HAP-1 (cell line): Measurements from ENCODE around the gene SFRP2.

ENCODE experiments used
- DNase-seq, 2 experiments: peaks; one replicate each; pipeline ENCODE4 v3.0.0-alpha.2; 2016 to 2020; ENCODE audit warnings: low spot score in 2 of 2
- H3K27me3 ChIP-seq: fragments of 250-450 bp; sonication (Bioruptor Pico); 2 replicates; pipeline ENCODE4 v1.5.1; 2020; ENCODE audit warnings: low read depth, mild to moderate bottlenecking, moderate library complexity
- H3K36me3 ChIP-seq: fragments of 250-450 bp; sonication (Bioruptor Pico); replicated peaks from 2 replicates; pipeline ENCODE4 v1.5.1; 2020; ENCODE audit warnings: mild to moderate bottlenecking
- H3K4me1 ChIP-seq: fragments of 250-450 bp; sonication (Bioruptor Pico); 2 replicates; pipeline ENCODE4 v1.5.1; 2020; ENCODE audit warnings: mild to moderate bottlenecking
- H3K4me3 ChIP-seq: fragments of 250-450 bp; sonication (Bioruptor Pico); 2 replicates; pipeline ENCODE4 v1.5.1; 2020; ENCODE audit warnings: mild to moderate bottlenecking, moderate library complexity
- H3K9me3 ChIP-seq: fragments of 250-450 bp; sonication (Bioruptor Pico); 2 replicates; pipeline ENCODE4 v1.5.1; 2020; ENCODE audit warnings: mild to moderate bottlenecking, moderate library complexity
- in situ Hi-C: fragments of 300-500 bp; cut with MboI; formaldehyde crosslinking; loops from 3 replicates; pipeline ENCODE4 v1.14.3; 2020; ENCODE audit warnings: low sequenced_read_pairs, inconsistent platforms, mixed read lengths

The SFRP2 gene

DNA sequence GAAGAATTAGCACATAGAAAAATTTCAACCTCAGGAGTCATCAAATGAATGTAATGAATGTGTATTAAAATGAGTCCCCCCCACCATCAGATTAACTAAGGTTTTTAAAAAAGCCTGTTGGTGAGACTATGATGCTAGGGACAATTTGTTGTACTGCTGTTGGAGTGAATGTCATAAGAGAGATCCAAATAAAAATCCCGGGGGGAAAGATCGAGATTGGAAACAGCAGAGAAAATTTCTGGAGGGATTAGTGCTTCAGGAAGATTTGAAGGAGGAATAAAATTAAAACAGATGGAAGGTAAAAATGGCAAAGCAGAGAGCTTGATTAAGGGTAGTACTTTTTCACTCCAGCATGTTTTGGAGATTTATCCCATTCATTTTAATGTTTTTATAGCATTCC lies 25.9 kb upstream of the SFRP2 start:
- no peak for DNase-seq
- in situ Hi-C loops = no loop called here
- H3K9me3 ChIP-seq = no peaks in the 10 kb centered on the region
- no peaks in the 10 kb centered on the region; the same call in none of the 2 replicates for H3K27me3 ChIP-seq
- H3K4me1 ChIP-seq = no peaks in the 10 kb centered on the region
- no peaks in the 10 kb centered on the region for H3K36me3 ChIP-seq
- H3K4me3 ChIP-seq = no peak overlapping the region

DNA sequence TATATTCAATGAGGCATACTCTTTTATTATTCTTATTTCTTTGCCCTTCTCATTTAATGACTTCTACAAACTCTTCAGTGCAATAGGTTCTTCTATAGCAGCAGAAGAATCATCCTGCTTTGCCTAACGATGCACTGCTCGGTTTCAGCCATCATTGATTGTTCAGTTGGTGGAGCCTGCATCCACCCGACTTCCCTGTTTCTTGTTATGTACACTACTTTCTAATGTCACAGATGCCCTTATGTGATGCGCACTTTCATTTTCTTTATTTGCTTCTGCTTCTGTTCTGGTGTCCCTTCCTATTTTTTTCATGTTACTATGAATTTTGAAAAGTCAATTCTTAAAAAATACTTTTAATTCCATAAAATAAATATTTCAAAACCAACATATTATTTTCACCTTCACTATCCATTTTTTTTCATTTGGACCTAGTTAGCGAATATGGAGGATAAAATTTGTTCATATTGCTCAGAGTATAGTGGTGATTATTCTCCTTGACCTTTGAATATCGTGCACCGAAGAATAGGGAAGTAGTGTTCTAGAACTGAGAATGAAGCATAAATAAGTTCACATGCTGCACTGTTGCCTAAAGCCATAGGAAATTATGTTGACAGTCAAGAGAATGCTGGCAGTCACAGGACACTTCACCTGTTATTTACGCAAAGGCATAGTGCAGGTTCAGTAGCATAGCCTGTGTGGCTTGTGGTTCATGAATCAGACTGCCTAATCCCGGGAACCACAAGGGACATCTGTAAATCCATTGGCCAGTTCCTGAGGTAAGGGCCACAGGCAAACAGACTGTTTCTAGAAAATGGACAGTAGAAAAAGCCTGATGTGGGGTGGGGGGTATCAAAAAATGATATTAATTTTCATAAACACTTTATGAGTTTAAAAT lies 21.3 kb upstream of the SFRP2 start:
- Histone ChIP-seq H3K4me3 (no peak overlapping the region), H3K36me3 (no peaks in the 10 kb centered on the region), H3K4me1 (no peaks in the 10 kb centered on the region), H3K9me3 (no peaks in the 10 kb centered on the region), H3K27me3 (peaks cover 3% of the 10 kb centered on the region)
- DNase-seq = no peak
- in situ Hi-C loops = no loop called here

DNA sequence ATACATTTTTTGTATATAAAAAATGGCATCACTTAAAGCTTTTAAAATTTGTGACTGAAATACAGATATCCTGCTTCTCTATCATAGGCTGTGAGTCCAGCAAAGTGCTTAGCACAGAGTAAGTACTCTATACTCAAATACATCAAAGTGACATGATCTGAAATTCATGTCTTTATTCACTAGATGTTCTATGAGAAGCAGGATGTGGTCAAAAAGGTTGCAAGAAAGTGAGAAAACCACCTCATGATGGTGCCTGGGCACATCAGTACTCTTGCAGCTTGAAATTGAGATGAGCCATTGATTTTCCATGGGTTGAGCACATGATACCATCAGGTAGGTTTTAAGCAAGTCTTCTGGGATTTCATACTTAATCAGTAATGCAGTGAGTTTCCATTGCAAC lies 20.4 kb upstream of the SFRP2 start:
- Histone ChIP-seq H3K4me1 (no peaks in the 10 kb centered on the region), H3K36me3 (no peaks in the 10 kb centered on the region), H3K9me3 (no peaks in the 10 kb centered on the region), H3K4me3 (no peak overlapping the region), H3K27me3 (peaks cover 3% of the 10 kb centered on the region)
- no peak for DNase-seq
- in situ Hi-C loops = no loop called here

DNA sequence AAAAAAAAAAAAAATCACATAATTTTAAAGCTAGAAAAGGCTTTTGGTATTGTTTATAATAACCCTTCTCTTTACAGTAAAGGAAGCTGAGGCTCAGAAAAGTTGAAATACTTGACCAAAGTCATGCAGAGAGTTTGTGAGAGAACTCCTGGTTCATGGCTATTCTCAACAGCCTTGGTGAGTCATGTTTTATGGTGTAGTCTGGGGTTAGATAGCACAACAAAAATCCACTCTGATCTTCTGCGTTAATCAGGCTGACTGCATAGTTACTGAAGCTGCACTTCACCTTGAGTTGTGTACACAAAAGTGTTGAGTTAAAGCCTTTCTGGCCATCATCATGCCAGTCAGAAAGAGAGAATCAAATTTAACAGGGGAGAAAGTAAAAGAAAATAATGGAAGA lies 19.3 kb upstream of the SFRP2 start:
- Histone ChIP-seq H3K36me3 (no peaks in the 10 kb centered on the region), H3K4me1 (no peaks in the 10 kb centered on the region), H3K27me3 (peaks cover 3% of the 10 kb centered on the region), H3K9me3 (no peaks in the 10 kb centered on the region), H3K4me3 (no peak overlapping the region)
- no peak for DNase-seq
- in situ Hi-C loops = no loop called here

DNA sequence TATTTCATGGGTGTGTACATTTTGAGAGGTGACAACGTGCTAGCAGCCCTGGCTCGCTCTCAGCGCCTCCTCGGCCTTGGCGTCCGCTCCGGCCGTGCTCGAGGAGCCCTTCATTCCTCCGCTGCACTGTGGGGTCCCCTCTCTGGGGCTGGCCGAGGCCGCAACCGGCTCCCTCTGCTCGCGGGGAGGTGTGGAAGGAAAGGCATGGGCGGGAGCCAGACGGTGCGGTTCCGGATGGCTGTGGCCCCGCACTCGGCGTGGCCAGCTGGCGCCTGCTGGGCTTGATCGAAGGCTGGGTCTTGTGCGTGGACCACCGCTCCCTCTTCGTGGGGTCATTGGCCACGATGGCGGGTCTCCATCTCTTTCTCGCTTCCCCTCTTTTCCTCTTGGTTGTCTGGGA lies 17.2 kb upstream of the SFRP2 start:
- Histone ChIP-seq H3K27me3 (peaks cover 3% of the 10 kb centered on the region), H3K4me1 (no peaks in the 10 kb centered on the region), H3K4me3 (no peak overlapping the region), H3K9me3 (no peaks in the 10 kb centered on the region), H3K36me3 (no peaks in the 10 kb centered on the region)
- in situ Hi-C loops = no loop called here
- DNase-seq = no peak

DNA sequence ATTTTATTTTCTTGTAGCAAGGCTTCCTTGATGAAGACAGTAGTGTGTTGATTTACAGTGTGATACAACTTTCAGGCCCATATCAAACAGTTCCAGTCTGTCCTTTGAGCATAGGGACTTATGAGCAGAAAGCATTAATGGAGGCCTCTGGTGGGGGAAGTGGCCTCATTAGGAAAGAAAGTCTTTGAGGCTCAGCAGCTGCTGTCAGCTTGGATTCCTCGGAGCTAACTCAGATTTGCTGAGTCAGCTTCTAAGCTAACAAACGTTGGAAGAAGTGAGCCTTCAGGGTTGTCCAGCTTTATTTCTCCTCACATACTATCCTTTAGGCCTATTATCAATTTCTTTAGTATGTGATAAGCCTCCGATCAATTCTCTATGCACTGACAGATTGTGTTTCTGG lies 15.8 kb upstream of the SFRP2 start:
- Histone ChIP-seq H3K4me3 (no peak overlapping the region), H3K36me3 (no peaks in the 10 kb centered on the region), H3K9me3 (no peaks in the 10 kb centered on the region), H3K4me1 (no peaks in the 10 kb centered on the region), H3K27me3 (peaks cover 3% of the 10 kb centered on the region)
- in situ Hi-C loops = no loop called here
- no peak for DNase-seq

DNA sequence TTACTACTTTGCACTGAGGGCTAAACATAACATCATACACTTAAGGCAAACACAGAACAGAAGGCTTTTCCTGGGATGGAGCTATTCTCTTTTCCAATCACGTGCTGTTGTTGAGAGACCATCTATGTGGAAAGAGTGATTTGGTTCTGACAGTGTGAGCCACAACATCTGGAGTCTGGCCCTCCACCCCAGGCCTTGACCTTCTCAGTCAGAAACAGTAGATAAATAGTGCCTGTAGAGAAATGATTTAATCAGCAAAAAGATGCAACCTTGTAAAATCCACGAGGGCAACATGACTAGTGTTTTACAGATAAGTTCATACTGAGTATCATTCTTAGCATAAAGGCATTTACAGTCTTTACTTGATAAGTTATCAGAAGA lies 10.8 kb upstream of the SFRP2 start:
- Histone ChIP-seq H3K4me1 (no peaks in the 10 kb centered on the region), H3K9me3 (no peaks in the 10 kb centered on the region), H3K36me3 (no peaks in the 10 kb centered on the region), H3K4me3 (no peak overlapping the region), H3K27me3 (peaks cover 2% of the 10 kb centered on the region; the same call in 1 of the 2 replicates)
- DNase-seq = no peak
- in situ Hi-C loops = loop anchor here (25.0 kb wide), 1 partner anchor 513 kb away; no protein-coding TSS in a partner anchor

DNA sequence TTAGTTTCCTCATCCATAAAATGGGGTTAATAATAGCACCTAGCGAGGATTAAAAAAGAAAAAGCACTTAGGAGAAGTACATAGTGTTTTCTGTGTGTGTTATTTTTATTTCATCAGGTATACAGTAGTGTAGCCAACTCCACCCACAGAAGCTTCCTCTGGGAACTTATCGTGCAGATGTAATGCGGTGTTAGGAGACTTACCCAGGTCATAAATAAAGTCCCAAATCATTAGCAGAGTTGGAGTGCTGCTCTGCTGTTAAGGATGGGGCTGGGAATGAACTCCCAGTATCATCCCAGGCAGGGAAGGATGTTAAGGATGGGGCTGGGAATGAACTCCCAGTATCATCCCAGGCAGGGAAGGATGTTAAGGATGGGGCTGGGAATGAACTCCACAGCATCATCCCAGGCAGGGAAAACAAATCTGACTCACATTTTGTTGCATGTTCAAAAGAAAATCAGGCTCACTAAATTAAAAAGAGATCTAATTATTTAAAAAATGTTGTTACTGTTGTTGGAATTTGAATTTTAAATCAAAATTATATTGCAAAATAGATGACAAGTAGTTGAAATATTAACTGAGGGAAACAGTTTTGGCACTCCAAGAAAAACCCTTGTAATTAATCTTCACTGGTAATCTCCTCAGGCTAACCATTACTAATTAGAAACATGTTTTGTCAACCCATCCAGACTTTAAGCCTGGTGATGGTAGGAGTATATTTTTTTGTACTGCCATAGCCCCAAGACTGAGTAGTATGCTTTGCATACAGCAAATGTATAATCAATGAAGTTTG lies 10.2 kb upstream of the SFRP2 start:
- no peak overlapping the region for H3K4me3 ChIP-seq
- H3K36me3 ChIP-seq = no peaks in the 10 kb centered on the region
- in situ Hi-C loops = loop anchor here (25.0 kb wide), 1 partner anchor 513 kb away; no protein-coding TSS in a partner anchor
- H3K27me3 ChIP-seq = peaks cover 2% of the 10 kb centered on the region; the same call in 1 of the 2 replicates
- no peak for DNase-seq
- H3K9me3 ChIP-seq = no peaks in the 10 kb centered on the region
- H3K4me1 ChIP-seq = peaks cover 5% of the 10 kb centered on the region; the same call in 1 of the 2 replicates

DNA sequence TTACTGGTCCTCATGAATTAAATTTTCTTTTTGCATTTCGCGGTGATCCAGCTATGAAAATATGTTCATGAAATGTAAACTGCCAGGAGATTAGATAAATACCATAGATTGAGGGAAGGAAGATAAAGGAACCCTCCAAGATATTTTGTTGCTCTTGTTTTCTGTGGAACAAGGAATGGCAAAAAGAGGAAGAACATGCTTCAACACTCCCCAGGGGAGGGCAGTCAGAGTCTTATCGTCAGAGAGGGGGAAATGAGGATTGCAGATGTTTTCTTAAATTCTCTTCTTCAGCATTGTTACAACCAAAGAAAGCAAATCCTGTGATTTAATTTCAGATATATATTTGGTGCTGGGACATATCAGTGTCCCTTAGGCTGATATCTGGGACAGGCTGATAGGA lies 9.5 kb upstream of the SFRP2 start:
- no peak overlapping the region for H3K4me3 ChIP-seq
- H3K27me3 ChIP-seq = peaks cover 2% of the 10 kb centered on the region; the same call in 1 of the 2 replicates
- H3K36me3 ChIP-seq = no peaks in the 10 kb centered on the region
- peaks cover 5% of the 10 kb centered on the region; the same call in 1 of the 2 replicates for H3K4me1 ChIP-seq
- in situ Hi-C loops = loop anchor here (25.0 kb wide), 1 partner anchor 514 kb away; no protein-coding TSS in a partner anchor
- no peaks in the 10 kb centered on the region for H3K9me3 ChIP-seq
- no peak for DNase-seq

DNA sequence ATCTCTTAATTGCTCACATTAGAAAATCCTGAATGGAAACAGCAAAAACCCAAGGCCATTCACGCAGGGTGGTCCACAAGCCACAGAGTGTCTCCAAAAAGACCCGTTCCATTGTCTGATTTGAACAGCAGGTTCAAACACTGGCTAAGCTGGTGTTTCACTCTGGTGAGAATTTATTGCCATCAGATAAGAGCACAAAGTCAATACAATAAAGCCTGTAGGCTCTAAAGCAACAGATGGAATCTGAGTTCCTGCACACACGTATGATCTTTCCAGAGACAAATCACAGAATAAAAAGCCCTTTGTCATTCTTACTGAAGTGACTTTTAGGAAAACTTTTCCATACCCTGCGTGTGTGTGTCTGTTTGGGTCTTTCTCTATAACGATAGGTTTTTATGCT lies 5.1 kb upstream of the SFRP2 start:
- Histone ChIP-seq H3K4me1 (peaks cover 5% of the 10 kb centered on the region), H3K27me3 (peaks cover 2% of the 10 kb centered on the region; the same call in 1 of the 2 replicates), H3K4me3 (no peak overlapping the region), H3K36me3 (no peaks in the 10 kb centered on the region), H3K9me3 (no peaks in the 10 kb centered on the region)
- in situ Hi-C loops = loop anchor here (25.0 kb wide), 1 partner anchor 518 kb away; no protein-coding TSS in a partner anchor
- DNase-seq = peak; percentile 35 to 87

DNA sequence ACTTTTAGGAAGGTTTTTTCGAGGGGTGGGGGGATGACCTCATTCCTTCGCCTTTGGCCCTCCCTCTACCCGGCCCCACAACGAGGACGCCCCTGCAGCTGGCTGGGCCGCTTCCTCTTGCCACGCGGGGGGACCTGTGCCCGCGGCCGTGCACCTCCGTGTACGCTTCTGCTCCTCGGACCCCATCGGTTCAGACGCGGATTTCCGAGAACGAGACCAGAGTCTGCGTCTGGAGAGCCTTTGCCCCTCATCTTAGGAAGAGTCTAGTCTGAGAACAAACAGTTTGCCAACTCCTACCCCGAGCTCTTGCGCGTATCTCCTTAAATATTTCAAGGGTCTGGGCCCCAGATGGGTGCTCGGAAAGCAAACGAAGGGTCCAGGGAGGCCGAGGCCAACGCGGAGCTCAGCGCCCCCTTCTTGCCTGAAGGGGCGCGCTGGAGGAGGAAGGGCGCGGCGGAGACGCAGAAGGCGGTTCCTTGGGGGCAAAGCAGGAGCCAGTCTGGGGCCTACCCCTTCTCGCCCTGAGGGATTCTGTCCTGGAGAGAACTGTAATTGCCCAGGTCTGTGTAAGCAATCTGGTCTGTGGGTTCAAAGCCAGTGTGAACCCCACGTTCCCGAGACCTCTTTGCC lies 3.9 kb upstream of the SFRP2 start:
- peaks cover 2% of the 10 kb centered on the region; the same call in 1 of the 2 replicates for H3K27me3 ChIP-seq
- no peak for DNase-seq
- H3K9me3 ChIP-seq = no peaks in the 10 kb centered on the region
- peaks cover 5% of the 10 kb centered on the region for H3K4me1 ChIP-seq
- in situ Hi-C loops = loop anchor here (25.0 kb wide), 1 partner anchor 520 kb away; no protein-coding TSS in a partner anchor
- H3K4me3 ChIP-seq = no peak overlapping the region
- no peaks in the 10 kb centered on the region for H3K36me3 ChIP-seq

DNA sequence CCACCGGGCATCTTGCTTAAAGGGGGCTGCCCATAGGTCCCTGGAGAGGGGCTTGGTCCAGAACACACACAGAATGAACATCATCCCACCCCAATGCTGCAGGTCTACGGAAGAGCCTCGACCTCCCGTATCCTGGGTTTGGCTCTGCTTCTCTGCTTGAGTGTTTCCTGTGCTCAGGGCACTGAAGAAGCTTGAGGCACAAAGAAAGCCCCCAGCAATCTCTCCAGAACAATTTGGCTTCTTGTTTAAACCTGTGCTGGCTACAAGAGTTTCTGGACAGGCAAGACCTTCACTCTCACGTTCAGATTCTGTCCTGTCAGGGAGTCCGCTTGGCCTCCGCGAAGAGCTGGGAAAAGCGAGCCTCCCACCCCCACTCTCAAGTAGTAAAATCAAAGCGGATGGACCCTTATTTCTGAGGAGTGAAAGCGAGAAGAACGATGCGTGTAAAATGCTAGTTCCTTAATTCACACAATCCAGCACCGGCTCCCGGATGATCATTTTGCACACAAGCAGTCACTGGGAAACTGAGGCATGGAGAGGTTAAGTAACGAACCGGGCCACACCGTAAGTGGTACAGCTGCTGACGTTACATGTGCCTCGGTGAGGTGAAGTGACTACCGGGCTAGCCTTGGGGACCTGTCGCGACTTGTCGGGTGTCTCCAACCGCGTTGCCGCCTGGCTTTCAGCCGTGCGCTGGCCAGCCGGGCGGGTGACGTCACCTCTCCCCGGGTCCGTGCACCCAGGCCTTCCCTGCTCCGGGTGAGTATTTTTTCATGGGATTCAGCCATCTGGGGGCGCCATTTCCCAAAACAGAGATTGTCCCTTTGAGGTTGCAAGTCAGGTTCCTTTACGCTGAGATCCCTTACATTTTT lies 3.1 kb upstream of the SFRP2 start:
- Histone ChIP-seq H3K4me3 (no peak overlapping the region), H3K27me3 (peaks cover 7% of the 10 kb centered on the region), H3K36me3 (no peaks in the 10 kb centered on the region), H3K4me1 (peaks cover 5% of the 10 kb centered on the region), H3K9me3 (no peaks in the 10 kb centered on the region)
- in situ Hi-C loops = loop anchor here (25.0 kb wide), 1 partner anchor 520 kb away; no protein-coding TSS in a partner anchor
- DNase-seq = no peak
